Astrocyte (in vitro differentiated cells and primary cell): Measurements from ENCODE around the gene SEMA4D. TPM values are rescaled to one million over a fixed set of nuclear protein-coding genes. Genes with fewer than 3 reads are reported as not detected.

Experiments used
- DNase-seq: peaks from one replicate; pipeline ENCODE4 v3.0.0-alpha.2; 2010; ENCODE audit warnings: low read depth
- FAIRE-seq: peaks from 2 replicates; lab custom pipeline; 2011; peaks lifted over from hg19 to GRCh38; lab: Jason Lieb, UNC
- H2AFZ ChIP-seq: 2 replicates; pipeline ENCODE4 v1.6.0; 2012; ENCODE audit warnings: low read depth, low read length, inconsistent platforms
- H3K27ac ChIP-seq: 2 replicates; pipeline ENCODE4 v1.5.1; 2011; ENCODE audit warnings: low read depth, low read length, inconsistent platforms
- H3K27me3 ChIP-seq: 2 replicates; pipeline ENCODE4 v1.6.0; 2011; ENCODE audit warnings: low read length, inconsistent platforms; ENCODE audit not compliant: insufficient read depth
- H3K36me3 ChIP-seq: 2 replicates; pipeline ENCODE4 v1.5.1; 2011; ENCODE audit warnings: low read length, inconsistent platforms; ENCODE audit not compliant: insufficient read depth
- H3K4me1 ChIP-seq: 2 replicates; pipeline ENCODE4 v1.5.1; 2011; ENCODE audit warnings: low read length, inconsistent platforms; ENCODE audit not compliant: insufficient read depth
- H3K4me2 ChIP-seq: 2 replicates; pipeline ENCODE4 v1.6.0; 2012; ENCODE audit warnings: low read length, inconsistent platforms
- H3K4me3 ChIP-seq: 2 replicates; pipeline ENCODE4 v1.5.1; 2011; ENCODE audit warnings: low read depth, mild to moderate bottlenecking, low read length, inconsistent platforms; ENCODE audit not compliant: insufficient read depth
- H3K79me2 ChIP-seq: 2 replicates; pipeline ENCODE4 v1.6.0; 2012; ENCODE audit warnings: mild to moderate bottlenecking, low read length, inconsistent platforms; ENCODE audit not compliant: insufficient read depth
- H3K9ac ChIP-seq: 2 replicates; pipeline ENCODE4 v1.6.0; 2012; ENCODE audit warnings: mild to moderate bottlenecking, low read length, inconsistent platforms
- H3K9me3 ChIP-seq: 2 replicates; pipeline ENCODE4 v1.5.1; 2012; ENCODE audit warnings: low read depth, mild to moderate bottlenecking, low read length, inconsistent platforms; ENCODE audit not compliant: insufficient read depth
- H4K20me1 ChIP-seq: 2 replicates; pipeline ENCODE4 v1.6.0; 2012; ENCODE audit warnings: low read length, inconsistent platforms; ENCODE audit not compliant: insufficient read depth
- H3K27ac Mint-ChIP-seq: one replicate; pipeline ENCODE4 v1.8.0; 2021; ENCODE audit warnings: mild to moderate bottlenecking, mixed read lengths; ENCODE audit not compliant: unreplicated experiment
- H3K27me3 Mint-ChIP-seq: one replicate; pipeline ENCODE4 v1.8.0; 2021; ENCODE audit warnings: low read depth, mixed read lengths; ENCODE audit not compliant: unreplicated experiment
- H3K36me3 Mint-ChIP-seq: one replicate; pipeline ENCODE4 v1.8.0; 2021; ENCODE audit warnings: low read depth, mixed read lengths; ENCODE audit not compliant: unreplicated experiment
- H3K4me1 Mint-ChIP-seq: one replicate; pipeline ENCODE4 v1.8.0; 2021; ENCODE audit warnings: low read depth, mixed read lengths; ENCODE audit not compliant: unreplicated experiment
- H3K4me3 Mint-ChIP-seq: one replicate; pipeline ENCODE4 v1.8.0; 2021; ENCODE audit warnings: mild to moderate bottlenecking, moderate library complexity, mixed read lengths; ENCODE audit not compliant: unreplicated experiment
- H3K9me3 Mint-ChIP-seq: one replicate; pipeline ENCODE4 v1.8.0; 2021; ENCODE audit warnings: mild to moderate bottlenecking, mixed read lengths; ENCODE audit not compliant: unreplicated experiment
- EZH2 ChIP-seq: IDR thresholded peaks from 2 replicates; pipeline ENCODE4 v1.6.1; 2012; ENCODE audit warnings: mild to moderate bottlenecking, low read length, inconsistent platforms; ENCODE audit not compliant: insufficient read depth
- total RNA-seq: library from RNA; stranded (reverse); gene quantifications from 2 replicates; pipeline ENCODE4 v1.2.1, GENCODE V29; 2021
- TF ChIP-seq, protein P1 (sequence below): IDR thresholded peaks from 2 replicates; pipeline ENCODE4 v1.5.1; 2011; ENCODE audit warnings: low read depth, mild to moderate bottlenecking, inconsistent platforms, low read length, moderate library complexity; ENCODE audit not compliant: insufficient read depth

Gene SEMA4D
- total RNA-seq, 1 donor from 2014 or later, result 6.2 TPM

DNA sequence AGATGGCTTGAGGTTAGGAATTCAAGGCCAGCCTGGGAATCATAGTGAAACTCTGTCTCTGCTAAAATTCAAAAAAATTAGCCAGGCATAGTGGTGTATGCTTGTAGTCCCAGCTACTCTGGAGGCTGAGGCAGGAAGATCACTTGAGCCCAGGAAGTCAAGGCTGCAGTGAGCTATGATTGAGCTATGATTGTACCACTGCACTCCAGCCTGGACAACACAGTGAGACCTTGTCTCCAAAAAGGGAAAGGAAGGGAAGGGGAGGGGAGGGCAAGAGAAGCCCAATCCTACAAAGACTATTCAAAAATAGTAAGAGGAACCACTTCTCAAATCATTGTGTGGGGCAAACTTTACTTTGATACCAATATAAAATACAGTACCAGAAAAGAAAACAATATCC is 11.2 kb downstream of the SEMA4D start:
- Mint-ChIP-seq H3K27ac (no peak overlapping the region), H3K36me3 (no peaks in the 10 kb centered on the region), H3K4me1 (no peaks in the 10 kb centered on the region), H3K27me3 (no peaks in the 10 kb centered on the region), H3K4me3 (no peak overlapping the region), H3K9me3 (peaks cover 2% of the 10 kb centered on the region)
- no peaks in the 10 kb centered on the region for H3K9me3 ChIP-seq
- H3K9ac ChIP-seq, result no peak overlapping the region
- no peak overlapping the region for H2AFZ ChIP-seq
- no peak overlapping the region for H3K4me3 ChIP-seq
- no peaks in the 10 kb centered on the region for H3K36me3 ChIP-seq
- TF ChIP-seq EZH2, result no peak
- TF ChIP-seq, protein P1, sequence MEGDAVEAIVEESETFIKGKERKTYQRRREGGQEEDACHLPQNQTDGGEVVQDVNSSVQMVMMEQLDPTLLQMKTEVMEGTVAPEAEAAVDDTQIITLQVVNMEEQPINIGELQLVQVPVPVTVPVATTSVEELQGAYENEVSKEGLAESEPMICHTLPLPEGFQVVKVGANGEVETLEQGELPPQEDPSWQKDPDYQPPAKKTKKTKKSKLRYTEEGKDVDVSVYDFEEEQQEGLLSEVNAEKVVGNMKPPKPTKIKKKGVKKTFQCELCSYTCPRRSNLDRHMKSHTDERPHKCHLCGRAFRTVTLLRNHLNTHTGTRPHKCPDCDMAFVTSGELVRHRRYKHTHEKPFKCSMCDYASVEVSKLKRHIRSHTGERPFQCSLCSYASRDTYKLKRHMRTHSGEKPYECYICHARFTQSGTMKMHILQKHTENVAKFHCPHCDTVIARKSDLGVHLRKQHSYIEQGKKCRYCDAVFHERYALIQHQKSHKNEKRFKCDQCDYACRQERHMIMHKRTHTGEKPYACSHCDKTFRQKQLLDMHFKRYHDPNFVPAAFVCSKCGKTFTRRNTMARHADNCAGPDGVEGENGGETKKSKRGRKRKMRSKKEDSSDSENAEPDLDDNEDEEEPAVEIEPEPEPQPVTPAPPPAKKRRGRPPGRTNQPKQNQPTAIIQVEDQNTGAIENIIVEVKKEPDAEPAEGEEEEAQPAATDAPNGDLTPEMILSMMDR, result no peak
- H3K27me3 ChIP-seq, result peaks cover 3% of the 10 kb centered on the region
- no peak overlapping the region for H3K4me2 ChIP-seq
- no peaks in the 10 kb centered on the region for H3K79me2 ChIP-seq
- no peak for FAIRE-seq
- H3K4me1 ChIP-seq, result no peaks in the 10 kb centered on the region
- DNase-seq, result no peak
- H4K20me1 ChIP-seq, result no peaks in the 10 kb centered on the region
- no peak overlapping the region for H3K27ac ChIP-seq

DNA sequence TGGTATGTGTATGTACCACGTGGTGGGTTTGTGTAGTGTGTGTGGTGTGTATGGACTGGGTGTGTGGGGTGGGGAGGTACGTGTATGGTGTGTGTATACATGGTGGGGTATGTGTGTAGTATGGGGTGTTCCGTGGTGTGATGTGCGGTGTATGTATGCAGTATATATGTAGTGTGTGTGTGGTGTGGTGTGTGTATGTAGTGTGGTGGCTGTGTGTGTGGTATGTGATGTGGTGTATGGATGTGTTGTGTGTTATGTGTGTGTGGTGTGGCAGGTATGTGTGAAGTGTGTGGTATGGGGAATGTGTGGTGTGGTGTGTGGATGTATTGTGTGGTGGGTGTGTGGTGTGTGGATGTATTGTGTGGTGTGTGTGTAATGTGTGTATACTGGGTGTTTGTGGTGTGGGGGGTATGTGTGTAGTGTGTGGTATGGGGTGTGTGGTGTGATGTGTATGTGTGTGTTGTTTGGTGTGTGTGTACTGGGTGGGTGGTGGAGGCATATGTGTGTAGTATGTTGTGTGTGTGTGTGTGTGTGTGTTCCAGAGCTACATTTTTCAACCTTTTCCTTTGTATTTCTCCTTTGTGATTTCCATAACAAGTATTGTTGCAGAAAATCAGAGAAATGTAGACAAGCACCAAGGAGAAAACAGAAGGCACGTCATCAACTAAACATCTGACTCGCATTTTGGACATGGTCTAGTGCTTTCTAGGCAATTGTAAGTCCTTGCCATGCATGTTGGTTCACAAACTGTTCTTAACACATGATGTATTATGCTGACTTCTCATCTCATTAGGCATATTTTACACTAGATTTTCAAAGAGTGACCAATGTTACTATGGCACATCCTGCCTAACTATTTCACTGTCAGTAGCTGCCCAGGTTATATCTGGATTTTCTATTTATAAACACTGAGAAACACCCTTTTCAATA is 13.2 kb downstream of the SEMA4D start:
- Histone ChIP-seq H4K20me1 (no peaks in the 10 kb centered on the region), H3K36me3 (no peaks in the 10 kb centered on the region), H3K9me3 (no peaks in the 10 kb centered on the region), H2AFZ (no peak overlapping the region), H3K9ac (no peak overlapping the region), H3K27me3 (peaks cover 3% of the 10 kb centered on the region), H3K4me1 (no peaks in the 10 kb centered on the region), H3K27ac (no peak overlapping the region), H3K4me2 (no peak overlapping the region), H3K79me2 (no peaks in the 10 kb centered on the region), H3K4me3 (no peak overlapping the region)
- no peaks in the 10 kb centered on the region for H3K4me1 Mint-ChIP-seq
- H3K27ac Mint-ChIP-seq, result no peak overlapping the region
- no peaks in the 10 kb centered on the region for H3K27me3 Mint-ChIP-seq
- DNase-seq (no peak), FAIRE-seq (no peak)
- TF ChIP-seq, protein P1, result no peak
- no peak for TF ChIP-seq EZH2
- peaks cover 2% of the 10 kb centered on the region for H3K9me3 Mint-ChIP-seq
- H3K36me3 Mint-ChIP-seq, result no peaks in the 10 kb centered on the region
- no peak overlapping the region for H3K4me3 Mint-ChIP-seq
